ENCODE measurements around the gene NFYB.

DNA sequence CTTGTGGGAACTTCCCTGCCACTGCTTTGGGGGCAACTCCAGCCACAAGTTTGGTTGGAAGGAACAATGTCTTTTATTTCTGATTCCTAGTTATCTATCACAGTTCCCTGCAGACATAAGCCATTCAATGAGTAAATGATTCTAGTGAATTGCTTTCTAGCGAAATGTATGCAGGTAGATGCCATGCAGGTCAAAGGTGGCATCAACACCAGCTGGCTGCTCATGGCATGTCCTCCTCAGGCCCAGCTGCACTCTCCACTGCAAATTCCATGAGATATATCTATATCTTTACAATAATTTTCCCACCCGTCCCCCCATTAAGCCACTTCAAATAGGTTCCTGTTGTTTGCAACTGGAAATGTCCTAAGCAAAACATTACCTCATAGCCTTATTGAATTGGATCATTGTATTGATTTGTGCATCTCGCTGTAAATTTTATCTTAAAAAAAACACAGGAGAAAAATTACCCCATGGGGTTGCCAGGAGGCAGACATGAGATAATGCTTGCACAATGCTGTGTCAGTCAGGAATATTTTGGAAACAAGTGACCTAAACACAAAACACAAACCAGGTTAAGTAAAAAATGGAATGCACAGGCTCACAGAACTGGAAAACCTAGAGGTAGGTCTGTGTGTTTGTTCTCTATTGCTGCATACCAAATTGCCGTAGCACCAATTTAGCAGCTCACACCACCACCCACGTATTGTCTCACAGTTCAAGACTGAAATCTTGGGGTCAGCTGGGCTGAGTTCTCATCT is 44.8 kb upstream of the NFYB start:
- TF ChIP-seq, protein P1, sequence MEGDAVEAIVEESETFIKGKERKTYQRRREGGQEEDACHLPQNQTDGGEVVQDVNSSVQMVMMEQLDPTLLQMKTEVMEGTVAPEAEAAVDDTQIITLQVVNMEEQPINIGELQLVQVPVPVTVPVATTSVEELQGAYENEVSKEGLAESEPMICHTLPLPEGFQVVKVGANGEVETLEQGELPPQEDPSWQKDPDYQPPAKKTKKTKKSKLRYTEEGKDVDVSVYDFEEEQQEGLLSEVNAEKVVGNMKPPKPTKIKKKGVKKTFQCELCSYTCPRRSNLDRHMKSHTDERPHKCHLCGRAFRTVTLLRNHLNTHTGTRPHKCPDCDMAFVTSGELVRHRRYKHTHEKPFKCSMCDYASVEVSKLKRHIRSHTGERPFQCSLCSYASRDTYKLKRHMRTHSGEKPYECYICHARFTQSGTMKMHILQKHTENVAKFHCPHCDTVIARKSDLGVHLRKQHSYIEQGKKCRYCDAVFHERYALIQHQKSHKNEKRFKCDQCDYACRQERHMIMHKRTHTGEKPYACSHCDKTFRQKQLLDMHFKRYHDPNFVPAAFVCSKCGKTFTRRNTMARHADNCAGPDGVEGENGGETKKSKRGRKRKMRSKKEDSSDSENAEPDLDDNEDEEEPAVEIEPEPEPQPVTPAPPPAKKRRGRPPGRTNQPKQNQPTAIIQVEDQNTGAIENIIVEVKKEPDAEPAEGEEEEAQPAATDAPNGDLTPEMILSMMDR (IDR thresholded peaks at IDR 0.05; ENCODE audit: low read depth, low read length, poor library complexity, severe bottlenecking), result no peak
- no peak for TF ChIP-seq EZH2phosphoT487 (IDR thresholded peaks at IDR 0.05; ENCODE audit: borderline replicate concordance, low read length)
